Naive thymus-derived CD4-positive, alpha-beta T cell (primary cell): ENCODE data around the gene KIAA0040. TPM values are rescaled to one million over a fixed set of nuclear protein-coding genes. Genes with fewer than 3 reads are reported as not detected.
A peak's percentile ranks its signal among the peaks of the same experiment; 100 is the strongest.

ENCODE experiments used
- ATAC-seq: fragments of 150-1000 bp; cut with Tn5 transposase; 2 replicates; pipeline ENCODE4 v1.10.0; 2021; ENCODE audit warnings: mild to moderate bottlenecking, moderate library complexity
- CTCF ChIA-PET: fragments of 350-600 bp; sonication (Branson Sonifier 250); formaldehyde crosslinking; loops from one replicate; lab custom pipeline; 2021; ENCODE audit warnings: antibody characterized with exemption; lab: Charles Lee
- POLR2A ChIA-PET: fragments of 350-600 bp; sonication (Branson Sonifier 250); formaldehyde crosslinking; loops from one replicate; lab custom pipeline; 2021; ENCODE audit warnings: antibody characterized with exemption, inconsistent platforms; lab: Charles Lee
- DNase-seq, 9 donors: peaks; one replicate each; pipeline versions ENCODE4 v3.0.0 to v3.0.0-alpha.2; 2020 to 2022; ENCODE audit warnings: mixed read lengths in 1 of 9
- H3K27ac ChIP-seq: one replicate; pipeline ENCODE4 v1.7.0; 2013; ENCODE audit warnings: mild to moderate bottlenecking, low read depth, low read length, moderate library complexity
- H3K27me3 ChIP-seq, 2 donors: one replicate each; pipeline ENCODE4 v1.7.0; 2013; ENCODE audit warnings: low read length in 2 of 2, mild to moderate bottlenecking in 2 of 2, moderate library complexity in 2 of 2; ENCODE audit not compliant: control insufficient read depth in 2 of 2, insufficient read depth in 2 of 2
- H3K36me3 ChIP-seq, 3 experiments: 1 replicate in 2 of 3; 2 replicates in 1 of 3; pipeline ENCODE4 v1.7.0; 2013; ENCODE audit warnings: low read length in 3 of 3, mild to moderate bottlenecking in 3 of 3, moderate library complexity in 1 of 3; ENCODE audit not compliant: insufficient read depth in 3 of 3, control insufficient read depth in 2 of 3
- H3K4me1 ChIP-seq, 2 donors: one replicate each; pipeline ENCODE4 v1.7.0; 2013; ENCODE audit warnings: low read length in 2 of 2, mild to moderate bottlenecking in 2 of 2, moderate library complexity in 1 of 2; ENCODE audit not compliant: control insufficient read depth in 2 of 2, insufficient read depth in 2 of 2
- H3K4me3 ChIP-seq: 2 replicates; pipeline ENCODE4 v1.7.0; 2013; ENCODE audit warnings: mild to moderate bottlenecking, low read length
- H3K9me3 ChIP-seq, 3 experiments: 1 replicate in 2 of 3; 2 replicates in 1 of 3; pipeline ENCODE4 v1.7.0; 2013; ENCODE audit warnings: low read length in 3 of 3; ENCODE audit not compliant: control insufficient read depth in 2 of 3
- H3K27ac Mint-ChIP-seq, 9 donors: one replicate each; pipeline ENCODE4 v1.8.0; 2020 to 2022; ENCODE audit warnings: mixed read lengths in 9 of 9, mild to moderate bottlenecking in 8 of 9, moderate library complexity in 5 of 9, inconsistent platforms in 2 of 9
- H3K27me3 Mint-ChIP-seq, 5 donors: one replicate each; pipeline ENCODE4 v1.8.0; 2021 to 2022; ENCODE audit warnings: mixed read lengths in 5 of 5, mild to moderate bottlenecking in 1 of 5
- H3K36me3 Mint-ChIP-seq, 5 donors: one replicate each; pipeline ENCODE4 v1.8.0; 2020 to 2022; ENCODE audit warnings: mixed read lengths in 5 of 5, mild to moderate bottlenecking in 3 of 5, inconsistent platforms in 1 of 5
- H3K4me1 Mint-ChIP-seq, 7 donors: one replicate each; pipeline ENCODE4 v1.8.0; 2020 to 2022; ENCODE audit warnings: mixed read lengths in 7 of 7, mild to moderate bottlenecking in 3 of 7, inconsistent platforms in 1 of 7
- H3K4me3 Mint-ChIP-seq, 10 donors: one replicate each; pipeline ENCODE4 v1.8.0; 2020 to 2022; ENCODE audit warnings: mild to moderate bottlenecking in 10 of 10, mixed read lengths in 10 of 10, moderate library complexity in 6 of 10, inconsistent platforms in 2 of 10
- H3K9me3 Mint-ChIP-seq, 11 donors: one replicate each; pipeline ENCODE4 v1.8.0; 2020 to 2022; ENCODE audit warnings: mixed read lengths in 11 of 11, mild to moderate bottlenecking in 4 of 11, inconsistent platforms in 1 of 11, moderate library complexity in 1 of 11
- intact Hi-C, 2 donors: fragments of 100-400 bp; cut with micrococcal nuclease; formaldehyde crosslinking; loops; one replicate each; pipeline ENCODE4 v1.15.1; 2023
- polyA plus RNA-seq, 2 donors: library from polyadenylated mRNA; unstranded; fragments of 300-500 nt; fragmentation: Illumina TruSeq; gene quantifications; one replicate each; pipeline ENCODE4 v1.2.3, GENCODE V29; 2021
- total RNA-seq, 6 experiments: library from RNA in 5 of 6; stranded (reverse) in 5 of 6; gene quantifications; 1 replicate in 5 of 6; 2 replicates in 1 of 6; pipeline ENCODE4 v1.2.3 and lab custom pipeline; 2021 to 2026

Gene KIAA0040
- total and polyA plus RNA-seq, 7 experiments from 2014 or later: 21.7 to 88.1 (median 30.2) TPM

DNA sequence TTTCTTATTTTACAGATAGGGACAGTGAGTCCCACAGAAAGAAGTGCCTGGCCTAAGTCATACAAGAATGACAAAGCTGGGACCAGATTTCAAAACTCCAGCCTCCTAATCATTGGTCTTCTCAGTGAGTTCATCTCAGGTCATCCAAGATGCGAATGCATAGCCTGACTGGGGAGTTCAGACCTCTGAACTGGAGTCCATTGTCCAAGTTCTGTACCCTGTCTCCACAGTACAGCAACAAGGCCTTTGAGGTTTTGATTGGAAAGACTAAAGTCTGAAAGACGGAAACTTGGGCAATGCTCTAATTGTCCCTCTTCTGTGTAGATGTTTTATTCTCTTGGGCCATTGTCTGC, 63.0 kb downstream of the KIAA0040 start:
- POLR2A ChIA-PET: no interaction called here
- Histone ChIP-seq H3K9me3 (no peaks in the 10 kb centered on the region), H3K27me3 (no peaks in the 10 kb centered on the region), H3K36me3 (no peaks in the 10 kb centered on the region), H3K4me3 (no peak overlapping the region), H3K27ac (no peak overlapping the region), H3K4me1 (no peaks in the 10 kb centered on the region)
- Mint-ChIP-seq H3K36me3 (peaks cover 0 to 2% (median 0%) of the 10 kb centered on the region in 5 donors), H3K27ac (no peak overlapping the region), H3K9me3 (no peaks in the 10 kb centered on the region), H3K27me3 (peaks cover 3 to 7% (median 5%) of the 10 kb centered on the region in 5 donors), H3K4me3 (no peak overlapping the region), H3K4me1 (peaks cover 0 to 5% (median 0%) of the 10 kb centered on the region in 7 donors)
- CTCF ChIA-PET: interaction anchor here (1.9 kb wide), 1 partner anchor 100 kb away, joined by 12 read pairs; no protein-coding TSS in a partner anchor
- no peak for ATAC-seq
- intact Hi-C loops: no loop called here
- no peak for DNase-seq

DNA sequence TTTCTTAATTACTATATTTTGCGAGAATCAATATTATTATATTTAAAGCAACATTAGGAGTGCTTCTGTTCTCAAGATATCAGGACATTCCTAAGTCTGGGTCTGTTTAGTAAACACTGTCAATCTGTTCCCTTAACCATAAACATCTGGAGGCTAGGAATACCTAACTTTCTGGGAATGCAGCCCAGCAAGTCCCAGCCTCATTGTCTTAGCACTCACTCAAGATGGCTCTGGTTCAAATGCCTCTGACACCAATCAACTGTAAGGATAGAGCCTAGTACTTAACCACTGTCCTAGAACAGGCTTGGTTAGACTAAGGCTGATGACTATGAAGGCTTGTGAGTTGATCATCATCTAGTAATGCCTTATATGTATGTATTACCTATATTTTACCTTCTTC, 63.4 kb downstream of the KIAA0040 start:
- Mint-ChIP-seq H3K27me3 (peaks cover 0 to 5% (median under 1%) of the 10 kb centered on the region in 5 donors), H3K9me3 (no peaks in the 10 kb centered on the region), H3K27ac (no peak overlapping the region), H3K4me1 (peaks cover 0 to 3% (median 0%) of the 10 kb centered on the region in 7 donors), H3K4me3 (no peak overlapping the region), H3K36me3 (no peaks in the 10 kb centered on the region)
- CTCF ChIA-PET: interaction anchor here (1.9 kb wide), 1 partner anchor 100 kb away, joined by 12 read pairs; no protein-coding TSS in a partner anchor
- Histone ChIP-seq H3K36me3 (no peaks in the 10 kb centered on the region), H3K27ac (no peak overlapping the region), H3K9me3 (no peaks in the 10 kb centered on the region), H3K27me3 (no peaks in the 10 kb centered on the region), H3K4me1 (no peaks in the 10 kb centered on the region), H3K4me3 (no peak overlapping the region)
- ATAC-seq: no peak
- intact Hi-C loops: no loop called here
- no peak for DNase-seq
- POLR2A ChIA-PET: no interaction called here

GRCh38 chr1:175128523-175128922, 64.1 kb downstream of the KIAA0040 start:
- POLR2A ChIA-PET: no interaction called here
- no peak overlapping the region for H3K27ac ChIP-seq

GRCh38 chr1:175127565-175127964, 65.0 kb downstream of the KIAA0040 start:
- peaks cover 0 to 3% (median 0%) of the 10 kb centered on the region in 7 donors for H3K4me1 Mint-ChIP-seq
- no peaks in the 10 kb centered on the region for H3K27me3 ChIP-seq
- no peaks in the 10 kb centered on the region for H3K4me1 ChIP-seq
- no peaks in the 10 kb centered on the region for H3K9me3 Mint-ChIP-seq
- peaks cover 0 to 2% (median 0%) of the 10 kb centered on the region in 5 donors for H3K27me3 Mint-ChIP-seq
- no peak overlapping the region for H3K27ac Mint-ChIP-seq
- no peak overlapping the region for H3K27ac ChIP-seq
- DNase-seq: no peak
- no peaks in the 10 kb centered on the region for H3K9me3 ChIP-seq
- ChIA-PET POLR2A (no interaction called here), CTCF (interaction anchor here (1.6 to 5.3 kb wide), 3 partner anchors 18 to 99 kb away, joined by 5 to 59 read pairs (median 12); no protein-coding TSS in a partner anchor)
- H3K4me3 ChIP-seq: no peak overlapping the region
- no peak for ATAC-seq
- no peak overlapping the region for H3K4me3 Mint-ChIP-seq
- H3K36me3 Mint-ChIP-seq: no peaks in the 10 kb centered on the region
- H3K36me3 ChIP-seq: no peaks in the 10 kb centered on the region
- intact Hi-C loops: no loop called here

More at GRCh38 chr1:175128523-175128922, 64.1 kb downstream of the KIAA0040 start:
- DNase-seq (no peak), ATAC-seq (no peak)
- Histone ChIP-seq H3K9me3 (no peaks in the 10 kb centered on the region), H3K36me3 (no peaks in the 10 kb centered on the region), H3K4me1 (no peaks in the 10 kb centered on the region), H3K4me3 (no peak overlapping the region), H3K27me3 (no peaks in the 10 kb centered on the region)
- peaks cover 0 to 3% (median 0%) of the 10 kb centered on the region in 7 donors for H3K4me1 Mint-ChIP-seq
- CTCF ChIA-PET: interaction anchor here (1.6 to 1.9 kb wide), 2 partner anchors 17 to 99 kb away, joined by 5 to 12 read pairs; no protein-coding TSS in a partner anchor
- intact Hi-C loops: no loop called here
- H3K27ac Mint-ChIP-seq: no peak overlapping the region
- H3K27me3 Mint-ChIP-seq: peaks cover 0 to 4% (median 0%) of the 10 kb centered on the region in 5 donors
- no peaks in the 10 kb centered on the region for H3K9me3 Mint-ChIP-seq
- no peak overlapping the region for H3K4me3 Mint-ChIP-seq
- H3K36me3 Mint-ChIP-seq: no peaks in the 10 kb centered on the region

DNA sequence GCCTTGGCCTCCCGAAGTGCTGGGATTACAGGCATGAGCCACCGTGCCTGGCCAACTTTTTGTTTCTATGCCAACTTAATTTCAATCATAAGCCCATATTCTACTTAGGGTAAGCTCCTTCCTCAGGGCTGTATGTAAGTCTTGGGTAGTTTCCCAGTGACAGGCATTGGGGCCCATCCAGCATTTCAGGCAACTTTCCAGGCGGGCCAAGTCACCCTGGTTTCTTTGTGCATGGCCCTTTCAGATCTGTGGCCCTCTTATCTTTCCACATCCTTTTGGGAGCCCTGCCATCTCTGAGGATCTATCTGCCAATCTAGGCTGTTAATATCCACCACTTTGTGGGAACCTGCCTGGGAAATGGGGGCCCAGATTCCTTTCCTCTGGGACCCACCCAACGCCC, 66.2 kb downstream of the KIAA0040 start:
- ATAC-seq (no peak), DNase-seq (no peak)
- Histone ChIP-seq H3K9me3 (no peaks in the 10 kb centered on the region), H3K27me3 (no peaks in the 10 kb centered on the region), H3K4me3 (no peak overlapping the region), H3K27ac (no peak overlapping the region), H3K4me1 (no peaks in the 10 kb centered on the region), H3K36me3 (no peaks in the 10 kb centered on the region)
- Mint-ChIP-seq H3K4me3 (no peak overlapping the region), H3K4me1 (peaks cover 0 to 3% (median 0%) of the 10 kb centered on the region in 7 donors), H3K36me3 (no peaks in the 10 kb centered on the region), H3K27ac (no peak overlapping the region), H3K27me3 (no peaks in the 10 kb centered on the region), H3K9me3 (no peaks in the 10 kb centered on the region)
- ChIA-PET POLR2A (no interaction called here), CTCF (interaction anchor here (1.6 to 5.3 kb wide), 3 partner anchors 15 to 98 kb away, joined by 6 to 59 read pairs (median 9); no protein-coding TSS in a partner anchor)
- intact Hi-C loops: no loop called here

DNA sequence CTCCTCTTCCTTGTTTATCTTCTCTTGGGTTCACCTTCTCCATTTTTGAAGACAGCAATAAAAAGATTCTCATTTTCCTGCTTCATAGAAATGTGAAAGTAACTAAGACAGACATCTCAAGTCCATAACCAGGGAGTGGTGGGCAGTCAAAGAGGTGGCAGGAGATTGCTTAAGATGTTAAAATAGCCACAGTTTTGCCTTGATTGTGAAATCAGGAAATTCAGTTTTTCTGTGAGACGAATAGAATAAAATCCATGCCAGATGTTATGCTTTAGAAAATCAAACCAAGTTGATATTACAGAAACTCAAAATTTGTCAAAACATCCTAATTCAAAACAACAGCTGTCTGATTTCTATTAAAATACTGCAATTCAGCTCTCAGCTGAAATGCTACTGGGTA, 67.7 kb downstream of the KIAA0040 start:
- Histone ChIP-seq H3K27ac (no peak overlapping the region), H3K4me3 (no peak overlapping the region), H3K4me1 (no peaks in the 10 kb centered on the region), H3K36me3 (no peaks in the 10 kb centered on the region), H3K27me3 (no peaks in the 10 kb centered on the region), H3K9me3 (no peaks in the 10 kb centered on the region)
- ChIA-PET POLR2A (interaction anchor here (0.8 kb wide), 1 partner anchor 1058 kb away, joined by 3 read pairs; no protein-coding TSS in a partner anchor), CTCF (interaction anchor here (0.6 to 5.3 kb wide), 12 partner anchors 9 to 862 kb away, joined by 3 to 59 read pairs (median 4); partner anchors contain the start of gene MRPS14)
- intact Hi-C loops: loop anchor here (1.0 to 2.0 kb wide), 5 partner anchors 96 to 867 kb away; partner anchors contain the start of gene CACYBP (in 1 of the 2)
- Mint-ChIP-seq H3K4me3 (no peak overlapping the region), H3K4me1 (peaks cover 0 to 3% (median 0%) of the 10 kb centered on the region in 7 donors), H3K27ac (peak overlapping the region in 1 of 9 donors; percentile 46), H3K9me3 (no peaks in the 10 kb centered on the region), H3K27me3 (no peaks in the 10 kb centered on the region), H3K36me3 (no peaks in the 10 kb centered on the region)
- no peak for ATAC-seq
- DNase-seq: no peak

GRCh38 chr1:175120511-175120910, 72.1 kb downstream of the KIAA0040 start:
- H3K27ac Mint-ChIP-seq: no peak overlapping the region
- no peak overlapping the region for H3K27ac ChIP-seq
- no peak overlapping the region for H3K4me3 Mint-ChIP-seq
- H3K9me3 ChIP-seq: no peaks in the 10 kb centered on the region
- ATAC-seq (no peak), DNase-seq (no peak)
- H3K4me3 ChIP-seq: no peak overlapping the region
- peaks cover 0 to 1% (median 0%) of the 10 kb centered on the region in 11 donors for H3K9me3 Mint-ChIP-seq
- no peaks in the 10 kb centered on the region for H3K4me1 ChIP-seq
- no peaks in the 10 kb centered on the region for H3K36me3 ChIP-seq
- intact Hi-C loops: no loop called here
- H3K27me3 ChIP-seq: no peaks in the 10 kb centered on the region
- H3K4me1 Mint-ChIP-seq: no peaks in the 10 kb centered on the region
- ChIA-PET POLR2A (no interaction called here), CTCF (no interaction called here)
- H3K27me3 Mint-ChIP-seq: no peaks in the 10 kb centered on the region
- H3K36me3 Mint-ChIP-seq: no peaks in the 10 kb centered on the region
